GM21619 (cell line): Measurements from ENCODE around the gene HS6ST1.

Source experiments
- ATAC-seq: cut with Tn5 transposase; IDR thresholded peaks from one replicate; pipeline ENCODE4 v1.9.1; 2021; ENCODE audit not compliant: unreplicated experiment

The HS6ST1 gene

GRCh38 chr2:128300151-128301020 lies 18.3 kb downstream of the HS6ST1 start:
- ATAC-seq, result no peak

DNA sequence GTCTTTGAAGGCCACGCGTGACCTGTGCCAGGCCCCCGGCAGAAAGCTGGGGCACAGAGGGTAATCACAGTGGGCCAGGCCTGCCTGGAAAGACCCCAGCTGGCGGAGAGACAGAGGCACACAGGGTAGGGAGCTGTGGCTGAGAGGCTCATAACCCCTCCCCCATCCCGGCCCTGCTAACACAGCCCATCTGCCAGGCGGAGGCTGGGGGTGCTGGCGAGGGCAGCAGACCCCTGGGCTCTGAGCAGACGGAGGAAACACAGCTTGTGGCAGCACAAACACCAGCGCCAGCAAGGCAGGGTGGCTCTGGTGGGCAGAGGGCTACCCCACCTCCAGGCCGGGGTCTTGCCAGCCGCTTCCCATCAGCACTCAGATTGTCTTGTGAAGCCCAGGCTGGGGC lies 19.0 kb downstream of the HS6ST1 start:
- no peak for ATAC-seq

DNA sequence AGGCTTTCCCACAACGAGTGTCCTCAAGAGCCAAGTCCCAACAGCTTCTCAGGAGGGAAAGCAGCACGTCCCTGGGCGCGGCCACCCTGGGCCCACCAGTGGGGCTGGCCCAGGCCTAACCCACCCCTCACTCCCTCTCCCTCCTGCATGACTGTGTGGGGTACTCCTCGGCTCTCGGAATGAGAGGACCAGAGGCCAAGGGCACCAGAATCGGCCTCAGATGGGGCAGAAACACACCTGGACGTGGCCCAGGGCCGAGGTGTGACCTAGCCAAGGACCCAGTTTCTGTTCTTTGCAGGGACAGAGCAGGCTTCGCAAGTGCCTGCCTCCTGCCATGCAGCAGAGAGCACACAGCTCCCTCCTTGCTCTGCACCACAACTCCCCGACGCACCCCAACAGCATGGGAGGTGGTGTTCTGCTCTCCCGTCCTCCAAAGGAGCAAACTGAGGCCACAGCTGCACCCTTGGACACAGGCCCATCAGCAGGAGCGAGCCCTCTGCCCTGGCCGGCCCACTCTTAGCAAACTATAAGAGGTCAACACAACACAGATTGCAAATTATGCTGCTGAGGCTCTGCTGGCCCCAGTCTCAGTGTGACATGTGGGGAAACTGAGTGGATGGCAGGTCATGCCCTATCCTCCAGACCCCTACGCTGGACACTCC lies 19.7 kb downstream of the HS6ST1 start:
- ATAC-seq, result no peak

GRCh38 chr2:128298286-128298685 lies 20.4 kb downstream of the HS6ST1 start:
- no peak for ATAC-seq

- ATAC-seq, result no peak
Observed at GRCh38 chr2:128293870-128294455, 24.7 kb downstream of the HS6ST1 start.

DNA sequence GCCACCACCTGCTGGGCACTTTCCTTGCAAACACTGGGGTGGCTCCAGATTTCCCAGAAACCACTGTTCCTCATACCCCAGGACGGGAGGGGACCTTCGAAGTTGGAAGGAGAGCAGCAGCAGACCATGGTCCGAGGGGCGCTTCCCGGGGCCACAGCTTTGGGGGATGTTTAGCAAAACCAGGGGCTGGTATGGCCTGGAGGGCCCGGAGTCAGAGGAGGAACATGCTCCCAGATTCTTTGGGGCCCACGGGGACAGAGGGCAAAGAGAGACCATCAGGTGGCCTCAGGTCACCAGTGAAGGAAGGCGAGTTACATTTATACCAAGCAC lies 25.3 kb downstream of the HS6ST1 start:
- no peak for ATAC-seq

DNA sequence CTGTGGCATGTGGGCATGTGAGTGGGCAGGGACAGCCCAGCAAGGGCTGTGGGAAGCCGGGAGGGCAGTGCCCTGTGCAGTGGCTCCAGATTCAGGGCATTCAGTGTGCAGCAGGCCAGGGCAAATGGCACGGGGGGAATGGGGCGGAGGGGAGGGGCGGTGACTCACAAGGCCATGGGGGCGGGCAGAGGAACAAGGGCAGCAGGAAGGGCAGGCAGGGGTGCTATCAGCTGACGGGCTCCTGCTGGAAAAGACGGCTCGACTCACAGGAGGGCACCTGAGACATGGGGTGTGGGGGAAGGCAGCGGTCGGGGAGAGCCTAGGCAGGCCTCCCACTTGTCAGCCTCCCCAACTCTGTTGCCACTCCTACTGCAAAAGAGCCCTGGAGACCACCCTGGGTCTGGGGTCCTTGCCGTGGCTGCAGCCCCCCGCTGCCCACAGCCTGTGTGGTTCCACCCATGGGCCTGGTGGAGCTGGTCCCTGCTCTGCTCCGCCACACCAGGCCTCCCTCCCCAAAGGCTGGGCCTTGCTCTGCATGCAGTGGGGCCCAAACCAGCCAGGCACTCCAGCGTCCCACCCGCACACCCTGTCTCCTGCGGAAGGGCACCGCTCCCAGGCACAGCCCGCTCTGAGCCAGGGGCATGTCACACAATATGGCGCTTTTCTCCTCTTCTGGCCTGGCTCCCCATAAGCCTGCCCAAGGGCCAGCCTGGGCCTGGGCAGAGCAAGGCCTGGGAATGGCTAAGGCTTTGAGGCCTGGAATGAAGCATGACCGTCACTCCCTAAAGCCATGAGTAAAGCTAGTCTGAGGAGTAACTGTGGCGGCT lies 25.9 kb downstream of the HS6ST1 start:
- no peak for ATAC-seq

- no peak for ATAC-seq
Observed at GRCh38 chr2:128291844-128292598, 26.6 kb downstream of the HS6ST1 start.

DNA sequence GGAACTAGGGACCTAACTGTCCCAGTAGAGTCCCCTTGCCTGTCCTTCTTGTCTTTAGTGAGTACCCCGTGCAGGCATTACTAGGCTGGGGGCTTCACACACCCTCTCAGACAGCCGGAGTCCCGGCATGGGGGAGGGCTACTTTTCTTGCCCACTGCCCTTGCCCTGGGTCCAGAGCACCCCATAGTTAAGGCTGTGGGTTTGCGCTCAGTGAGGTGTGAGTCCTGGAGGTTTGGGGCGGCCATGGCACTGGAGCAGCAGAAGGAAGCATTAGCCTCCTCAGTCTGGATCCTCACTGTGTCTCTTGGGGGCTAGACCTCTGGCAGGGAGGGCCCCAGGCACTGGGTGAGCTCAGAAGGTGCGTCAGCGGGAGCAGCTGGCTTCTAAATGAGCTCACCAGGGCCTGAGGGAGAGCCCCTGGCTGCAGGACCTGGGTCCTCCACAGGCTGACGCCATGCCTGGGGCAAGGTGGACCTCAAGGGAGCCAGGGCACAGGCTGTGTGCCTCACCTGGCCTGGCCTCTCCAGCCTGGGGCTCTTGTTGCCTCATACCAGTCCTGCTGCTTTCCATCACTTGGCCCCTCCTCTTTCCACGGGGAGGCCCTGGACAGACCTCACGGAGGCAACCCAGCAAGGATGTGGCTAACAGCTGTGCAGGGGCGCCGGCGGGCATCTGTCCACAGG lies 27.4 kb downstream of the HS6ST1 start:
- ATAC-seq, result peak; percentile 48

GRCh38 chr2:128290356-128290755 lies 28.3 kb downstream of the HS6ST1 start:
- ATAC-seq, result no peak

DNA sequence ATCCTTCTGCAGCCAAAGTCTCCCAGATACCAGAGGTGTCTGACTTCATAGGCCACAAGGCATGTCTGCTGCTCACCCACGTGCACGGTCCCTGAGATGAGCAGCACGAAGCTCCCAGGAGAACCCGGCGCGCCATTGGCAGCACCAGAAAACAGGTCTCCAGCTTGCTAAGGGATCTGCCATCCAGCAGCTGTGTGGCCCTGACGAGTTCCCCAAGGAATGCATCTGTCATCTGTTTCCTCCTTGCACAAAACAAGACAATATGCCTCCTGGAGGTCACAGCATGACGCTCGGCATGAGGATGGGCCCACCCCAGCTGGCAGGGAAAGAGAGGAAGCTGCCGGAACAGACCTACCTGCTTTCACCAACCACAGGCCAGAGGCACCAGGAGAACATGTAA lies 29.2 kb downstream of the HS6ST1 start:
- ATAC-seq, result no peak

DNA sequence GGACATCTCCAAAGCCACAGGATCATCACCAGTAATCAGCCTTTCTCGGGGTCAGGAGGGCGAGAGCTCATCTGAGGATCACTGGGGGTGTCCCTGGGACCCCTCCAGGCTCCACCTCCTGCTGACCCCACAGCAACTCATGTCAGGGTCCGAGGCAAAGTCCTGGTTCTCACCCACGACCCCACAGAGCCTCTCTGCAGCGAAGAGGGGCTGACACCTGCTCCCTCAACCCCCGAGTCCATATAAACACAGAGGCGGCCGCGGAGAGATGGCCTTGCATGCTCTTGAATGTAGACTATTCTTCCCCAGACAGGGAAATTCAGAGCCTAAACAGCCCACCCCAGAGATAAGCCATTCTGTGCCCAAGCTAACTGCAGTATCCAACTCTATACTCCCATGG lies 29.9 kb downstream of the HS6ST1 start:
- no peak for ATAC-seq

- no peak for ATAC-seq
Observed at GRCh38 chr2:128287780-128288735, 30.6 kb downstream of the HS6ST1 start.

DNA sequence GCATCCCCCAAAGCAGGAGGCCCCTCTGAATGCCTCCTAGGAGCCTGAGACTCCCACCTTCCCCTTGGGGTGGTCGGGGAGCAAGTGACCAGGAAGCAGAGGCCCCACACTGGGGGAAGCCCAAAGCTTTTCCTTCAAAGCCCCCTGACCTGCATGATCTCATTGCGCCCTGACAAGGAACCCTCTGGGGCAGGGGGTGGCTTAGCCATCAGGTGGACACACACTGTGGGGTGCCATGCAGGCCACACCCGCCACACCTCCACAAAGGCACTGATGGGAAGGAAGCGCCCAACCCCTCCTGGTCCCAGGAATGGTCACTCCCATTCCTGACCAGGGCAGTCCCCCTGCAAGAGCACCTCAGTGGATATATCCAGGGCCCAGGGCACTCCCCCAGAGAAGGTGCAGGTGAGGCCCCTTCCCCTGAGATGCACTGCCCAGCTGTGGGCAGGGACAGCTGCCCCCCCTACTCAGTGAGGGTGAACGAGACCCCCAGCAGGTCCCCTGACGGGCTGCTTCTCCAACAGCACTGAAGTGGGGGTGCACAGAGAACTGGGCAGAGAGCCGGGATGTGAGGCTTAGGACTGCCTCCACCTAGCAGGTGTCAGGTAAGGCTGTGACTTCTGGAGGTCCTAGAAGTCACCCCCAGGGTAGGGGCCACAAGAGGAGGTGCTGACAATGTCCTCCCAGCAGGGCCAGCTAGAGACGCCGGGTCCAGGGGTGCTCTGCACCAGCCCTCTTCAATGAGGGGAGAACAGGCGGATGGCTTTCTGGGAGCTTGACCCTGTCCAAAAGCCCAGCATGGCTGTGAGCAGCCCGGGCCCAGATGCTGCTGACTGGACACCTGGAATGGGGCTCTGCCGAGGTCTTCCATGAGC lies 31.5 kb downstream of the HS6ST1 start:
- no peak for ATAC-seq

DNA sequence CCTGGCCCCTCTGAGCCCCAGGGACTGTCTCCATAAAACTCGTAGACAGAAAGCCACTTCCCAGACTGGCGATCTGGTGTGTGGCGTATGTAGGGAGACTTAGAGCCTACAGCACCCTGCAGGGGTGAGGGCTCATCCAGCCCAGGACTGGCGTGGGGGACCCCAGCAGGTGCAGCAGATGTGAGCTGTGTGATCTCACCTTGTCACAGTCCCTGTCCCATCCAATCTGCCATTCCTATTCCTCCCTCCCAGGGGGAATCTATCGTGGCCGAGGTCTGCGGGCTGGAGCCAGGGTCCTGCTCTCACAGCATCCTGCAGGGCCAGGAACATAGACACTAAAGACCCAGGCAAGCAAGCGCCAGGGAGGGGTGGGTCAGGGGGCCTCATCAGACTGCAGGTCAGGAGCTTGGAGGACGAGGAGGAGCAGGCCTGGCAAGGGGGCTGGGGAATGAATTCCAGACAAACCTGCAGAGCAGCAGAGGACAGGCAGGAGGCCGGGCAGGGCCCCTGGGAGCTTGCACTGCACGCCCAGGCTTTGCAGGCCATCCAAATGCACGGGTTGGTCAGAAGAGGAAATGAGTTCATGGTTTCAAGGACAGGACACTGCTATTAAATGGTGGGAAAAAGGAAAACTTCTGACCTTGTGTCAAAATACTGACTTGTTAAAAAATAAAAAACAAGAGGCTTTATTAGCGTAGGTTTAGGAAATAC lies 32.5 kb downstream of the HS6ST1 start:
- no peak for ATAC-seq

- no peak for ATAC-seq
Observed at GRCh38 chr2:128285329-128285931, 33.2 kb downstream of the HS6ST1 start.

GRCh38 chr2:128284841-128285240 lies 33.8 kb downstream of the HS6ST1 start:
- no peak for ATAC-seq
